ENCODE results near the gene POLA1. TPM values are rescaled to one million over a fixed set of nuclear protein-coding genes. Genes with fewer than 3 reads are reported as not detected.

POLA1 gene
- total and polyA plus RNA-seq, 2 of the 4 experiments (the other 2 are of a cell fraction): 4.0 to 15.1 TPM

- no peak overlapping the region for H2BK15ac ChIP-seq (ENCODE audit: low read depth, low read length)
- no peak overlapping the region for H3K18ac ChIP-seq (ENCODE audit: low read depth, low read length)
- H4K8ac ChIP-seq (ENCODE audit: low read depth in 2 of 2, low read length in 2 of 2): no peak overlapping the region
- H3K56ac ChIP-seq (ENCODE audit: extremely low read depth, insufficient read depth, low read length): no peak overlapping the region
- intact Hi-C loops (cut with micrococcal nuclease) (loop anchor here (10.0 kb wide), 1 partner anchor 275 kb away; no protein-coding TSS in a partner anchor), in situ Hi-C loops (cut with MboI; ENCODE audit: low sequenced_read_pairs) (no loop called here), dilution Hi-C loops (cut with HindIII; ENCODE audit: low sequenced_read_pairs, unreplicated experiment) (no loop called here)
- H3K9me3 ChIP-seq (ENCODE audit: control insufficient read depth, insufficient read depth, low read length): no peaks in the 10 kb centered on the region
- no peak overlapping the region for H2BK120ac ChIP-seq (ENCODE audit: low read depth, low read length)
- ATAC-seq (ENCODE audit: low read depth) (no peak), DNase-seq (no peak)
- H4K91ac ChIP-seq (ENCODE audit: insufficient read depth, low read depth, low read length): no peak overlapping the region
- no peaks in the 10 kb centered on the region for H3K9me1 ChIP-seq (ENCODE audit: insufficient read depth, low read length)
- H3K9ac ChIP-seq (ENCODE audit: low read depth, low read length): no peak overlapping the region
- no peak overlapping the region for H2AK5ac ChIP-seq (ENCODE audit: low read depth, low read length)
- H2AK9ac ChIP-seq (replicated peaks; ENCODE audit: low read depth, low read length, poor library complexity): no peak overlapping the region
- ChIA-PET POLR2A (ENCODE audit: unreplicated experiment) (no interaction called here), CTCF (no interaction called here)
- H4K5ac ChIP-seq (ENCODE audit: low read depth, low read length): no peak overlapping the region
- peaks cover 8% of the 10 kb centered on the region for H3K27me3 ChIP-seq (ENCODE audit: control insufficient read depth, insufficient read depth, low read length)
- no peak overlapping the region for H3K4me2 ChIP-seq (ENCODE audit: low read depth, low read length)
- no peaks in the 10 kb centered on the region for H3K79me1 ChIP-seq (ENCODE audit: low read depth in 1 of 2, low read length in 2 of 2)
- no peak overlapping the region for H2BK5ac ChIP-seq (ENCODE audit: low read depth, low read length, poor library complexity, severe bottlenecking)
- H2BK20ac ChIP-seq (ENCODE audit: low read depth, low read length): no peak overlapping the region
- no peak overlapping the region for H3K27ac ChIP-seq (ENCODE audit: insufficient read depth, low read length)
- TF ChIP-seq MAZ (IDR thresholded peaks at IDR 0.05; ENCODE audit: borderline replicate concordance, low read depth, low read length): no peak
- no peak for TF ChIP-seq RCOR1 (IDR thresholded peaks at IDR 0.05; ENCODE audit: insufficient replicate concordance, low read length)
- no peak for TF ChIP-seq BHLHE40 (IDR thresholded peaks at IDR 0.05; ENCODE audit: low read depth, low read length)
- no peak for TF ChIP-seq SMC3 (IDR thresholded peaks at IDR 0.05; ENCODE audit: low read depth, low read length)
- no peak for TF ChIP-seq USF2 (IDR thresholded peaks at IDR 0.05; ENCODE audit: low read depth, low read length)
- no peak for TF ChIP-seq ELK1 (IDR thresholded peaks at IDR 0.05; ENCODE audit: borderline replicate concordance, low read depth, low read length)
- TF ChIP-seq FOS (IDR thresholded peaks at IDR 0.05; ENCODE audit: low read depth, low read length): no peak
- no peak for TF ChIP-seq MAFK (IDR thresholded peaks at IDR 0.05; ENCODE audit: low read depth, low read length)
- no peak for TF ChIP-seq CHD1 (IDR thresholded peaks at IDR 0.05; ENCODE audit: low read depth, low read length)
- no peak for TF ChIP-seq NFE2L2 (IDR thresholded peaks at IDR 0.05; ENCODE audit: low read depth, low read length)
- no peak for TF ChIP-seq CTCF (conservative IDR thresholded peaks at IDR 0.05; ENCODE audit: low read depth, low read length)
- TF ChIP-seq MXI1 (IDR thresholded peaks at IDR 0.05; ENCODE audit: borderline replicate concordance, low read depth, low read length): no peak
- TF ChIP-seq CEBPB (IDR thresholded peaks at IDR 0.05; ENCODE audit: low read depth, low read length): no peak
- no peak for TF ChIP-seq POLR2A (IDR thresholded peaks at IDR 0.05; ENCODE audit: low read depth, low read length)
- no peak for TF ChIP-seq RAD21 (IDR thresholded peaks at IDR 0.05; ENCODE audit: low read length)
- TF ChIP-seq RFX5 (IDR thresholded peaks at IDR 0.05; ENCODE audit: low read depth, low read length): no peak
- no peaks in the 10 kb centered on the region for H3K36me3 ChIP-seq (ENCODE audit: control insufficient read depth, insufficient read depth, low read length)
- H4K20me1 ChIP-seq (ENCODE audit: insufficient read depth, low read length): no peaks in the 10 kb centered on the region
- no peak overlapping the region for H3K4me3 ChIP-seq (ENCODE audit: insufficient read depth, low read depth, low read length)
- H3K4ac ChIP-seq (ENCODE audit: low read depth, low read length): no peak overlapping the region
- H3K23ac ChIP-seq (ENCODE audit: low read depth, low read length): no peak overlapping the region
- no TSS peak for BruUV-seq (replicated peaks)
- H2AFZ ChIP-seq (replicated peaks; ENCODE audit: low read length, poor library complexity): no peak overlapping the region
- H3K4me1 ChIP-seq (ENCODE audit: control insufficient read depth, insufficient read depth, low read length): no peaks in the 10 kb centered on the region
- H3K14ac ChIP-seq (replicated peaks; ENCODE audit: low read depth, low read length): no peak overlapping the region
- 83% methylated on average over 8 of the region's 16 CpGs; no CpG with 5 or more reads in 1 of the 2 experiments for WGBS, 2 experiments (ENCODE audit: extremely low coverage in 2 of 2, insufficient read length in 1 of 2)
Measured at GRCh38 chrX:25029288-25029825, 335.6 kb downstream of the POLA1 start.

All from IMR-90 (cell line).